ENCODE data around the gene SPEN. TPM values are rescaled to one million over a fixed set of nuclear protein-coding genes. Genes with fewer than 3 reads are reported as not detected.
"Not testable (repeated sequence)": the region's sequence is repeated elsewhere in the genome, so short reads cannot be mapped to it uniquely, and the experiment has no call there.

SPEN gene
- total RNA-seq, 2 donors from 2014 or later: 46.7 to 47.6 TPM

DNA sequence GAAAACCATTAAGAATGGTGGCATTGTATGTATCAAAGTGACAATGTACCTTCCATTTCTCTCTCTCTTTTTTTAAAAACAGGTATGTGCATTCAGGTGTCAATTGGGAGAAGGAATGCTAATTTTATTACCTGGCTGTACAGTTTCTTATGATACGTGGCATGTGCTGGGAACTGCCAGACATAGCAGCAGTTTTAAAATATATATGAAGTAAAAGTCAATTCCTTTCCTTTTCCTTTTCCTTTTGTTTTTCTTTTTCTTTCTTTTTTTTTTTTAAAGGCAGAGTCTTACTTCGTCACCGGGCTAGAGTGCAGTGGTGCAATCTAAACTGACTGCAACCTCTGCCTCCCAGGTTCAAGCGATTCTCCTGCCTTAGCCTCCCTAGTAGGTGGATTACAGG, 37.0 kb downstream of the SPEN start:
- DNase-seq (no peak), ATAC-seq (no peak)
- intact Hi-C loops (cut with DNase I, micrococcal nuclease): no loop called here

- intact Hi-C loops (cut with DNase I, micrococcal nuclease): no loop called here
- DNase-seq (no peak), ATAC-seq (no peak)
Measured at GRCh38 chr1:15885269-15885668, 37.8 kb downstream of the SPEN start.

DNA sequence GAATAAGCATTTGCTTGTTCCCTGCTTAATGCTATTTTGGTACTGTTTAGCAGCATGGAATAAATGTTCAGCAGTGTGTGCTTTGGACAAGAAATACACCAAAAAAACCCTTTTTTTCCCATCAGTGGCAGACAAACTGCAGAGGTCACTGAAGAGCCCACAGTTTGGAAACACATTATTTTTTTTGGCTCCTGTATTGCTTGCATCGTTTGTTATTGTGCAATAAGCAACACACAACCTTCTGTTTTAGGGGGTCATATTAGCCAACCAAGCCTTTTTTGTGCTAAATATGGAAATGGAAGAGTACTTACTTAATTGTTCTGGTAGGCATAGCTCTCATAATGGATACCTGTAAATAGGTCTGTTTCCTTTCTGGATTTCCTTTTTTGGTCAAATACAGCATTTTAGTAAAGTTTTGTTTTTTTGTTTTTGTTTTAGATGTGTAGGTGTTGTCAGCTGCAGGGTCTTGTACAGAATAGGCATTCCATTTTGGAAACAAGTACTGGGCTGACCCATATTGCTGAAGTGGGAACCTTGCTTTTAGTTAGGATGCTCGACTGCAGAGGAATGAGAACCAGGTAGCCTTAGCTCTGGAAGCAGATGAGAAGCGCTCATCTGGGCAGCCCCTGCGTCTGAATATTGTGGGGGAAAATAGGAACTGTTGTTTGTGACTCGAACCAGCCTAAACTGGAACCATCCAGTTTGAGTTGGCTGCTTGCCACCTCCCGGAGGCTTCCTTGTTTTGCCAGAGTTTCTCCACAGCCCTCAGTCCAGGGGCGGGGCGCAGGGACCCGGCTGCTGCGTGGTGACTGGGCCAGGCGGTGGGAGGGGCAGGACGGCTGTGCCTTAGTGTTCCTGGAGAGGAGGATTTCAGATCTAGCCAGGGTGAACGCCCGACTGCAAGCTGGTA, 38.4 kb downstream of the SPEN start:
- ATAC-seq: peak; percentile 99
- intact Hi-C loops (cut with DNase I, micrococcal nuclease): no loop called here
- DNase-seq: peak; percentile 97 to 98

- intact Hi-C loops (cut with DNase I, micrococcal nuclease): no loop called here
Measured at GRCh38 chr1:15886611-15887167, 39.2 kb downstream of the SPEN start.

GRCh38 chr1:15892857-15893599, 45.5 kb downstream of the SPEN start:
- peak; percentile 34 for ATAC-seq
- DNase-seq; intact Hi-C loops (cut with DNase I, micrococcal nuclease): not testable (repeated sequence)

More at GRCh38 chr1:15886611-15887167, 39.2 kb downstream of the SPEN start:
- ATAC-seq (peak; percentile 9), DNase-seq (no peak)

- no peak for ATAC-seq
- intact Hi-C loops (cut with DNase I, micrococcal nuclease): no loop called here
Measured at GRCh38 chr1:15895233-15895632, 47.7 kb downstream of the SPEN start.

GRCh38 chr1:15896841-15897610, 49.5 kb downstream of the SPEN start:
- ATAC-seq; intact Hi-C loops (cut with DNase I, micrococcal nuclease); DNase-seq: not testable (repeated sequence)

More at GRCh38 chr1:15895233-15895632, 47.7 kb downstream of the SPEN start:
- DNase-seq: no peak

- ATAC-seq: no peak
- intact Hi-C loops (cut with DNase I, micrococcal nuclease): no loop called here
Measured at GRCh38 chr1:15899266-15899665, 51.8 kb downstream of the SPEN start.

GRCh38 chr1:15900662-15901279, 53.3 kb downstream of the SPEN start:
- DNase-seq: no peak
- ATAC-seq: no peak

More at GRCh38 chr1:15899266-15899665, 51.8 kb downstream of the SPEN start:
- no peak for DNase-seq

DNA sequence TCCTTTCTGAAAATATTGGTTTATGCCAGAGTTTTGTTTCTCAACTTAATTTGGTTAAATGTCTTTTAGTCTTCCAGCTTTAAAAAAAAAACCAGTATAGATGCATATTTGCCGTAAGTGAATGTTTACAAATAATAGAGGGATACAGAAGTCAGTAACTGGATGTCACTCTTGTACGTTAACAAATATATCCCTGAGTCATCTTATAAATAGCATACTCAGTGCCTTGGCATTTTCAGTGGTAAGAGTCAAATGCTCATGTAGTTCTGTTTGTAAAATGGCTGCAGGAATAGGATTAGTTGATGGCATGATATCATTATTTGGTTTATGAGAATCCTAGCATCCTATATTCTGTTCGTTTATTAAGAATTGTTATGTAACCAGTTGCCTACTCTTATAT, 55.4 kb downstream of the SPEN start:
- intact Hi-C loops (cut with DNase I, micrococcal nuclease): no loop called here
- no peak for DNase-seq
- ATAC-seq: no peak

More at GRCh38 chr1:15900662-15901279, 53.3 kb downstream of the SPEN start:
- intact Hi-C loops (cut with DNase I, micrococcal nuclease): no loop called here

DNA sequence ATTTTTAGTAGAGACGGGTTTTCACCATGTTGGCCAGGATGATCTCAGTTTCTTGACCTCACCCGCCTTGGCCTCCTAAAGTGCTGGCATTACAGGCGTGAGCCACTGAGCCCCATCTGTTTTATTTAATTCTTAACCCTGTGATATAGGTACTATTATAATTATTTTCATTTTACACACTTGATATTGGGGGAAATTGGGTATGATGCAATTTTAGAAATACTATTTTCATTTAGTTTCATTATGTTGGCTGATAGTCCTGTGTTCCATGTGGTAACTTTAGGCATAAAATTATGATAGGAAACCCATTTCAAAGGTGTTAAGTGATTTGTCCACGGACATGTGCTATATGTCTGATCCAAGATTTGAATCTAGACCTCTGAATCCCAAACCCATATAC, 61.1 kb downstream of the SPEN start:
- ATAC-seq (no peak), DNase-seq (no peak)
- intact Hi-C loops (cut with DNase I, micrococcal nuclease): no loop called here

DNA sequence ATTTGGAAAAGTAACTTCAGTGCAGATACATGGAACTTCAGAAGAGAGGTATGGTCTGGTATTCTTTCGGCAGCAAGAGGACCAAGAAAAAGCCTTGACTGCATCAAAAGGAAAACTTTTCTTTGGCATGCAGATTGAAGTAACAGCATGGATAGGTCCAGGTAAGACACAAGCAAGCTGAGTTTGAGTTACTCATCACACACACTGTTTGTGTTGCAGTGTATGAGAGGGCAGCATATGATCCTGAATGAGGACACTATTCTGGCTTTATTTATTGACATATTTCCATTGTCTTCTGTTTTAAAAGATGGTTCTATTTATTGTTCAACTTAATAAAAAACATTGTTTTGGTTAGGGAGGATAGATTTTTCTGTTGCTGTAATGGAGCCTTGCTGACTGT, 63.6 kb downstream of the SPEN start:
- intact Hi-C loops (cut with DNase I, micrococcal nuclease): no loop called here
- no peak for ATAC-seq
- no peak for DNase-seq

DNA sequence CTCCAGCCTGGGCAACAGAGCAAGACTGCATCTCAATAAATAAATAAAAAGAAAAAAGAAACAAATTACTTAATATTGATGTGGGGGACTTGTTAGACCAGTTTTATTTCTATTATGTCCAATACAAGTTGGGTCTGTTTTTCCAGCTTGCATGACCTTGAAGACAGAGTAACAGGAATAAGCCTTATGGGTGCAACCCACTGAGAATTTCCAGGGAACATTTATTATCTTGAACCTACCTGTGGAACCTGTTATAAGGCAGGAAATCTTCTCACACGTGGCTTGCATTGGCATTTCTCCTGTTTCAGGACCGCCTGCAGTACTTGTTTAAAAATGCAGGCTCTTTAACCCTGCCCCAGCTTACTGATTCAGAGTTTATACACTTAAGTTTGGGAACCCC, 64.4 kb downstream of the SPEN start:
- intact Hi-C loops (cut with DNase I, micrococcal nuclease): no loop called here
- DNase-seq (no peak), ATAC-seq (no peak)

- intact Hi-C loops (cut with DNase I, micrococcal nuclease); ATAC-seq; DNase-seq: not testable (repeated sequence)
Measured at GRCh38 chr1:15913607-15914006, 66.1 kb downstream of the SPEN start.

- ATAC-seq: no peak
- DNase-seq: no peak
- intact Hi-C loops (cut with DNase I, micrococcal nuclease): no loop called here
Measured at GRCh38 chr1:15915991-15916390, 68.5 kb downstream of the SPEN start.

GRCh38 chr1:15916417-15916816, 68.9 kb downstream of the SPEN start:
- DNase-seq (no peak), ATAC-seq (no peak)
- intact Hi-C loops (cut with DNase I, micrococcal nuclease): no loop called here

- DNase-seq (no peak), ATAC-seq (no peak)
- intact Hi-C loops (cut with DNase I, micrococcal nuclease): no loop called here
Measured at GRCh38 chr1:15916916-15917315, 69.4 kb downstream of the SPEN start.

GRCh38 chr1:15918962-15919715, 71.6 kb downstream of the SPEN start:
- no peak for ATAC-seq
- intact Hi-C loops (cut with DNase I, micrococcal nuclease): no loop called here
- DNase-seq: no peak
